H1 (cell line): ENCODE results near the gene CLDN4.

Source experiments
- ATF2 ChIP-seq: IDR thresholded peaks from 2 replicates; pipeline ENCODE4 v1.6.1; 2012; ENCODE audit warnings: low read length, inconsistent platforms
- CBX5 ChIP-seq: fragments of 300-800, 300-1000 bp; sonication (generic); IDR thresholded peaks from 2 replicates; pipeline ENCODE4 v1.7.1; 2016; ENCODE audit warnings: antibody characterized with exemption, low read length, low read depth
- CTCF ChIP-seq, 3 experiments: IDR thresholded peaks; 1 replicate in 2 of 3; 2 replicates in 1 of 3; pipeline versions ENCODE4 v1.5.1 to v1.6.1; 2011; ENCODE audit warnings: low read length in 3 of 3, mild to moderate bottlenecking in 3 of 3, inconsistent platforms in 2 of 3, low read depth in 1 of 3, moderate library complexity in 1 of 3; ENCODE audit not compliant: insufficient read depth in 1 of 3; ENCODE audit errors: control extremely low read depth in 1 of 3
- EGR1 ChIP-seq: IDR thresholded peaks from 2 replicates; pipeline ENCODE4 v1.6.1; 2011; ENCODE audit warnings: low read depth, low read length, borderline replicate concordance
- EP300 ChIP-seq, 2 experiments: IDR thresholded peaks; 1 replicate in 1 of 2; 2 replicates in 1 of 2; pipeline ENCODE4 v1.6.1; 2011 to 2012; ENCODE audit warnings: low read depth in 2 of 2, low read length in 2 of 2, mild to moderate bottlenecking in 2 of 2, borderline replicate concordance in 1 of 2, inconsistent platforms in 1 of 2, moderate library complexity in 1 of 2
- FOSL1 ChIP-seq: IDR thresholded peaks from 2 replicates; pipeline ENCODE4 v1.6.1; 2011; ENCODE audit warnings: mild to moderate bottlenecking, low read depth, low read length, moderate library complexity; ENCODE audit not compliant: insufficient read depth
- GABPA ChIP-seq: IDR thresholded peaks from 2 replicates; pipeline ENCODE4 v1.6.1; 2011; ENCODE audit warnings: mild to moderate bottlenecking, low read length, moderate library complexity, borderline replicate concordance; ENCODE audit not compliant: insufficient read depth
- JUND ChIP-seq: IDR thresholded peaks from 2 replicates; pipeline ENCODE4 v1.6.1; 2011; ENCODE audit warnings: mild to moderate bottlenecking, improper control_type of control experiment, low read length
- MAX ChIP-seq: IDR thresholded peaks from 2 replicates; pipeline ENCODE4 v1.6.1; 2012; ENCODE audit warnings: inconsistent platforms
- NANOG ChIP-seq: IDR thresholded peaks from 2 replicates; pipeline ENCODE4 v1.6.1; 2011; ENCODE audit warnings: low read length, low read depth, mild to moderate bottlenecking, inconsistent platforms; ENCODE audit not compliant: insufficient read depth, poor library complexity, severe bottlenecking
- POLR2A ChIP-seq, 2 experiments: IDR thresholded peaks; 1 replicate in 1 of 2; 2 replicates in 1 of 2; pipeline ENCODE4 v1.6.1; 2011; ENCODE audit warnings: low read depth in 2 of 2, low read length in 2 of 2, mild to moderate bottlenecking in 2 of 2; ENCODE audit errors: control extremely low read depth in 1 of 2
- POU5F1 ChIP-seq: IDR thresholded peaks from 2 replicates; pipeline ENCODE4 v1.6.1; 2011; ENCODE audit warnings: low read depth, mild to moderate bottlenecking, low read length, moderate library complexity
- SIN3A ChIP-seq, 2 experiments: IDR thresholded peaks in 1 of 2; conservative IDR thresholded peaks in 1 of 2; 2 replicates each; pipeline ENCODE4 v1.6.1; 2011 to 2012; ENCODE audit warnings: low read length in 2 of 2, improper control_type of control experiment in 1 of 2, low read depth in 1 of 2, mild to moderate bottlenecking in 1 of 2
- TCF12 ChIP-seq: IDR thresholded peaks from 2 replicates; pipeline ENCODE4 v1.6.1; 2011; ENCODE audit warnings: low read depth, mild to moderate bottlenecking, low read length

- TF ChIP-seq CTCF (IDR thresholded peaks at IDR 0.05; ENCODE audit: control extremely low read depth in 1 of 3, insufficient read depth in 1 of 3, low read depth in 1 of 3, low read length in 3 of 3): no peak
- TF ChIP-seq EP300 (IDR thresholded peaks at IDR 0.05; ENCODE audit: borderline replicate concordance in 1 of 2, low read depth in 2 of 2, low read length in 2 of 2): no peak
- no peak for TF ChIP-seq POLR2A (IDR thresholded peaks at IDR 0.05; ENCODE audit: control extremely low read depth in 1 of 2, low read depth in 2 of 2, low read length in 2 of 2)
- TF ChIP-seq GABPA: no peak
- TF ChIP-seq JUND: no peak
- TF ChIP-seq CBX5: no peak
- TF ChIP-seq FOSL1: no peak
- TF ChIP-seq TCF12: no peak
- TF ChIP-seq ATF2: no peak
- no peak for TF ChIP-seq SIN3A (conservative IDR thresholded peaks at IDR 0.05 in 1 of 2, IDR thresholded peaks at IDR 0.05 in 1 of 2; ENCODE audit: low read depth in 1 of 2, low read length in 2 of 2)
- TF ChIP-seq MAX: no peak
- TF ChIP-seq NANOG: no peak
- TF ChIP-seq EGR1: no peak
- no peak for TF ChIP-seq POU5F1
These were observed 50.7 kb downstream of the CLDN4 start for GRCh38 chr7:73881352-73882046.
